GM10266 (cell line): Measurements from ENCODE around the gene RERE.

Experiments
- DNase-seq: peaks from one replicate; pipeline ENCODE4 v3.0.0; 2012; ENCODE audit errors: extremely low spot score
- CTCF ChIP-seq: IDR thresholded peaks from 2 replicates; pipeline ENCODE4 v1.5.1; 2012; ENCODE audit warnings: mild to moderate bottlenecking, low read depth; ENCODE audit not compliant: control insufficient read depth, insufficient read depth; ENCODE audit errors: missing control alignments

Gene RERE

GRCh38 chr1:8720347-8720746 lies 97.1 kb downstream of the RERE start:
- no peak for TF ChIP-seq CTCF
- no peak for DNase-seq

- TF ChIP-seq CTCF = no peak
- no peak for DNase-seq
Observed at GRCh38 chr1:8718850-8719361, 98.5 kb downstream of the RERE start.

GRCh38 chr1:8717148-8717547 lies 100.3 kb downstream of the RERE start:
- TF ChIP-seq CTCF = no peak

GRCh38 chr1:8716238-8716637 lies 101.2 kb downstream of the RERE start:
- TF ChIP-seq CTCF = no peak
- no peak for DNase-seq

More at GRCh38 chr1:8717148-8717547, 100.3 kb downstream of the RERE start:
- no peak for DNase-seq

- no peak for DNase-seq
- TF ChIP-seq CTCF = no peak
Observed at GRCh38 chr1:8714173-8714572, 103.3 kb downstream of the RERE start.

- DNase-seq = no peak
- TF ChIP-seq CTCF = no peak
Observed at GRCh38 chr1:8712413-8713231, 104.8 kb downstream of the RERE start.

GRCh38 chr1:8711873-8712412 lies 105.5 kb downstream of the RERE start:
- TF ChIP-seq CTCF = no peak
- DNase-seq = no peak
